Body of pancreas (tissue), 4 donors: ENCODE measurements around the gene ACOT7. TPM values are rescaled to one million over a fixed set of nuclear protein-coding genes. Genes with fewer than 3 reads are reported as not detected.

Experiments used
- ATAC-seq: fragments of 150-250 bp; one replicate; pipeline ENCODE4 v1.9.1; 2016
- DNase-seq, 4 donors: peaks; one replicate each; pipeline ENCODE4 v3.0.0-alpha.2; 2019
- H3K27ac ChIP-seq, 4 donors: fragments of 200-600 bp; sonication (generic); 1 replicate in 3 of 4; 2 replicates in 1 of 4; pipeline versions ENCODE4 v1.5.1 to v1.6.1; 2016 to 2019; ENCODE audit warnings: mild to moderate bottlenecking in 1 of 4, mixed read lengths in 1 of 4, moderate library complexity in 1 of 4
- H3K27me3 ChIP-seq, 2 donors: fragments of 200-600 bp; sonication (generic); one replicate each; pipeline ENCODE4 v1.6.0; 2016; ENCODE audit warnings: mild to moderate bottlenecking in 1 of 2
- H3K36me3 ChIP-seq, 2 donors: fragments of 200-600 bp; sonication (generic); replicated peaks in 1 of 2; 2 replicates each; pipeline ENCODE4 v1.5.1; 2016; ENCODE audit warnings: low read depth in 2 of 2; ENCODE audit not compliant: insufficient read depth in 1 of 2
- H3K4me1 ChIP-seq: fragments of 200-600 bp; sonication (generic); one replicate; pipeline ENCODE4 v1.6.0; 2016
- H3K4me3 ChIP-seq, 2 donors: fragments of 200-600 bp; sonication (generic); 1 replicate in 1 of 2; 2 replicates in 1 of 2; pipeline ENCODE4 v1.5.1; 2016 to 2019
- H3K9me3 ChIP-seq, 3 donors: fragments of 200-600 bp; sonication (generic); 1 replicate in 2 of 3; 2 replicates in 1 of 3; pipeline ENCODE4 v1.5.1; 2016
- POLR2A ChIP-seq, 3 donors: fragments of 450-650 bp; IDR thresholded peaks; one replicate each; pipeline ENCODE4 v1.6.1; 2016; ENCODE audit warnings: antibody characterized with exemption in 3 of 3, mild to moderate bottlenecking in 2 of 3
- WGBS, 2 donors: methylation state at CpG; one replicate each; pipeline ENCODE4 v1.1.5; 2017; 5-methylcytosine and 5-hydroxymethylcytosine counted together
- intact Hi-C: fragments of 100-400 bp; cut with DNase I; formaldehyde crosslinking; loops from one replicate; pipeline ENCODE4 v1.15.1; 2023
- total RNA-seq, 2 donors: library from RNA; depleted of rRNA; stranded (reverse); fragments of >200 nt; gene quantifications; one replicate each; pipeline ENCODE4 v1.1.0, GENCODE V29; 2016
- TF ChIP-seq, protein P1 (sequence below), 7 experiments: fragments of 450-650 bp in 4 of 7; fragments of 200-600 bp in 3 of 7; sonication (generic) in 3 of 7; IDR thresholded peaks; one replicate each; pipeline ENCODE4 v1.5.1; 2016 to 2019; ENCODE audit warnings: antibody characterized with exemption in 7 of 7

Gene ACOT7
- total RNA-seq, 2 donors from 2014 or later, result 6.0 to 33.0 TPM

DNA sequence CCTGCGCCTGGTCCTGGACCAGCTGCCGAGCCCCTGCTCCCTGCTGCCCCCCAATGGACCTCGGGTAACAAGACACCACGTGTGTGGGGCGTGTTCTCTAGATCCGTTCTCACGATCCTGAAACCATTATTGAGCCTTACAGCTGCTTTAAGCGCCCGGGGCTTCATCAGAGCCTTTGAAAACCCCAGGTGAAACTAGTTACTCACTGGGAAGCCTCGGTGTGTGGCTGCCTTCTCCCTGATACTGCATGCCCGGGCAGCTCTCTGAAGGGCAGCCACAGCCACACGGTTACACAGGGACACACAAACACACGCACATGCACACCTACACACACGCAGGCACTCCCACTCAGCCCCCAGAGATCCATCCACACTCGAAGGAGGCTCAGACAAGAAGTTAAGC lies 20.9 kb upstream of the ACOT7 start:
- intact Hi-C loops, result no loop called here
- ATAC-seq (peak; percentile 51), DNase-seq (peak in 2 of 4 donors; percentile 33 to 49)
- no peak for TF ChIP-seq POLR2A (IDR thresholded peaks at IDR 0.05)
- TF ChIP-seq, protein P1, sequence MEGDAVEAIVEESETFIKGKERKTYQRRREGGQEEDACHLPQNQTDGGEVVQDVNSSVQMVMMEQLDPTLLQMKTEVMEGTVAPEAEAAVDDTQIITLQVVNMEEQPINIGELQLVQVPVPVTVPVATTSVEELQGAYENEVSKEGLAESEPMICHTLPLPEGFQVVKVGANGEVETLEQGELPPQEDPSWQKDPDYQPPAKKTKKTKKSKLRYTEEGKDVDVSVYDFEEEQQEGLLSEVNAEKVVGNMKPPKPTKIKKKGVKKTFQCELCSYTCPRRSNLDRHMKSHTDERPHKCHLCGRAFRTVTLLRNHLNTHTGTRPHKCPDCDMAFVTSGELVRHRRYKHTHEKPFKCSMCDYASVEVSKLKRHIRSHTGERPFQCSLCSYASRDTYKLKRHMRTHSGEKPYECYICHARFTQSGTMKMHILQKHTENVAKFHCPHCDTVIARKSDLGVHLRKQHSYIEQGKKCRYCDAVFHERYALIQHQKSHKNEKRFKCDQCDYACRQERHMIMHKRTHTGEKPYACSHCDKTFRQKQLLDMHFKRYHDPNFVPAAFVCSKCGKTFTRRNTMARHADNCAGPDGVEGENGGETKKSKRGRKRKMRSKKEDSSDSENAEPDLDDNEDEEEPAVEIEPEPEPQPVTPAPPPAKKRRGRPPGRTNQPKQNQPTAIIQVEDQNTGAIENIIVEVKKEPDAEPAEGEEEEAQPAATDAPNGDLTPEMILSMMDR (IDR thresholded peaks at IDR 0.05), result peak in 6 of 7 experiments; percentile 6 to 37 (median 26)
- Histone ChIP-seq H3K36me3 (no peaks in the 10 kb centered on the region), H3K27ac (no peak overlapping the region), H3K9me3 (no peaks in the 10 kb centered on the region), H3K27me3 (peaks cover 0 to 24% of the 10 kb centered on the region in 2 donors), H3K4me1 (peaks cover 29% of the 10 kb centered on the region), H3K4me3 (no peak overlapping the region)
- WGBS, 2 donors, result 4 to 12% methylated on average over 5 to 15 of the region's 15 CpGs

DNA sequence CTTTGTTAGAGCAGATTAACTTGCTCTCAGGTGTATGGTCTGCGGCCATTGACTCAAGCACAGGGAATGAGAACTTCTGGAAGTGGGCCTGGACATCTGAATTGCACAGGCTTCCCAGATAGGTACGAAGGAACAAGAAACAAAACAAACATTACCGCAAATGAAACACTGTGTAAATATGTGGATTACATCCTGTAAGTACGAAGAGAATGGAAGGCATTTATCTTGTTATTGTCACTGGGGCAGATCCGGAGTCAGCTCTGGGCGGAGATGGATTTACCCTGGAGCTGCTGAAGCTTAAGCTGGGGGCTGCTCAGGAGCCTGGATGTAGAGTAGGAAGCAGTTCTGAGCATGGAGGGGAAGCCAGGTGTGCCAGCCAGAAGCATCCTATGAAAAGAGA lies 19.3 kb upstream of the ACOT7 start:
- Histone ChIP-seq H3K4me3 (no peak overlapping the region), H3K27me3 (peaks cover 0 to 8% of the 10 kb centered on the region in 2 donors), H3K36me3 (no peaks in the 10 kb centered on the region), H3K27ac (no peak overlapping the region), H3K9me3 (no peaks in the 10 kb centered on the region), H3K4me1 (peaks cover 19% of the 10 kb centered on the region)
- ATAC-seq (no peak), DNase-seq (no peak)
- 34 to 41% methylated on average over 6 of the region's 6 CpGs for WGBS, 2 donors
- intact Hi-C loops, result no loop called here
- no peak for TF ChIP-seq POLR2A (IDR thresholded peaks at IDR 0.05)
- TF ChIP-seq, protein P1 (IDR thresholded peaks at IDR 0.05), result no peak

DNA sequence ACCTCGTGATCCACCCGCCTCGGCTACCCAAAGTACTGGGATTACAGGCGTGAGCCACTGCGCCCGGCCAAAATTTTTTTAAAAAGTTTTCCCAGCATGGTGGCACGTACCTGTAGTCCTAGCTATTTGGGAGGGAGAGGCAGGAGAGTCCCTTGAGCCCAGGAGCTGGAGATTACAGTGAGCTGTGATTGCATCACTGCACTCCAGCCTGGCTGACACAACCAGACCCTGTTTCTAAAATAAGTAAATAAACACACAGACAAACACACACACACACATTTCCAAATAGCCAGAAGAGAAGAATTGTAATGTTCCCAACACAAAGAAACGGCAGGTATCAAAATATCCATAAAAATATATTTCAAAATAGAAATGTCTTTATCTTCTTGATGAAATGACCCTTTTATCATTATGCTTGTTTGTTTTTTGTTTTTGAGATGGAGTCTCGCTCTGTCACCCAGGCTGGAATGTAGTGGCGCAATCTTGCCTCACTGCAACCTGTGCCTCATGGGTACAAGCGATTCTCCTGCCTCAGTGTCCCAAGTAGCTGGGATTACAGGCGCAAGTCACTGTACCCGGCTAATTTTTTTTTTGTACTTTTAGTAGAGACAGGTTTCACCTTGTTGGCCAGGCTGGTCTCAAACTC lies 16.8 kb upstream of the ACOT7 start:
- no peak overlapping the region for H3K4me3 ChIP-seq
- H3K27ac ChIP-seq, result no peak overlapping the region
- DNase-seq (no peak), ATAC-seq (no peak)
- no peaks in the 10 kb centered on the region for H3K27me3 ChIP-seq
- 70 to 74% methylated on average over 13 of the region's 13 CpGs for WGBS, 2 donors
- peaks cover 14% of the 10 kb centered on the region for H3K4me1 ChIP-seq
- H3K36me3 ChIP-seq, result no peaks in the 10 kb centered on the region
- TF ChIP-seq POLR2A (IDR thresholded peaks at IDR 0.05), result no peak
- TF ChIP-seq, protein P1 (IDR thresholded peaks at IDR 0.05), result no peak
- intact Hi-C loops, result no loop called here
- H3K9me3 ChIP-seq, result no peaks in the 10 kb centered on the region

DNA sequence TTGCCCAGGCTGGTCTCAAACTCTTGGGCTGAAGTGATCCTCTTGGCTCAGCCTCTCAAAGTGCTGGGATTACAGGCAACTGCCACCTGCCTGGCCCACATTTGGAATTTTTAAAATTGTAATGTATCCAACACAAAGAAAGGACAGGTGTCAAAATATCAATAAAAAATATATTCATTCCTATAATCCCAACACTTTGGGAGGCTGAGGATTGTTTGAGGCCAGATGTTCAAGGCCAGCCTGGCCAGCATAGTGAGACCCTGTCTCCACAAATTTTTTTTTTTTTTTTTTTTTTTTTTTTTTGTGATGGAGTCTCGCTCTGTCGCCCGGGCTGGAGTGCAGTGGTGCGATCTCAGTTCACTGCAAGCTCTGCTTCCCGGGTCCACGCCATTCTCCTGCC lies 16.2 kb upstream of the ACOT7 start:
- no peaks in the 10 kb centered on the region for H3K9me3 ChIP-seq
- H3K4me1 ChIP-seq, result peaks cover 7% of the 10 kb centered on the region
- intact Hi-C loops, result loop anchor here (5.0 kb wide), 1 partner anchor 52 kb away; no protein-coding TSS in a partner anchor
- TF ChIP-seq, protein P1 (IDR thresholded peaks at IDR 0.05), result no peak
- no peak for TF ChIP-seq POLR2A (IDR thresholded peaks at IDR 0.05)
- no peak overlapping the region for H3K27ac ChIP-seq
- no peak overlapping the region for H3K4me3 ChIP-seq
- DNase-seq (no peak), ATAC-seq (no peak)
- no peaks in the 10 kb centered on the region for H3K36me3 ChIP-seq
- no peaks in the 10 kb centered on the region for H3K27me3 ChIP-seq
- WGBS, 2 donors, result 80 to 83% methylated on average over 6 of the region's 6 CpGs

- 84 to 88% methylated on average over 4 of the region's 4 CpGs for WGBS, 2 donors
- intact Hi-C loops, result loop anchor here (5.0 kb wide), 1 partner anchor 52 kb away; no protein-coding TSS in a partner anchor
- no peak for ATAC-seq
Measured at GRCh38 chr1:6409053-6409452, 15.5 kb upstream of the ACOT7 start.

More at GRCh38 chr1:6409053-6409452, 15.5 kb upstream of the ACOT7 start:
- no peak for DNase-seq
- H3K27me3 ChIP-seq, result no peaks in the 10 kb centered on the region
- H3K9me3 ChIP-seq, result no peaks in the 10 kb centered on the region
- no peak for TF ChIP-seq POLR2A (IDR thresholded peaks at IDR 0.05)
- TF ChIP-seq, protein P1 (IDR thresholded peaks at IDR 0.05), result no peak
- no peaks in the 10 kb centered on the region for H3K36me3 ChIP-seq
- H3K27ac ChIP-seq, result no peak overlapping the region
- peaks cover under 1% of the 10 kb centered on the region for H3K4me1 ChIP-seq
- no peak overlapping the region for H3K4me3 ChIP-seq
